Right lung (tissue), 5 donors: Measurements from ENCODE around the gene CDON. TPM values are rescaled to one million over a fixed set of nuclear protein-coding genes. Genes with fewer than 3 reads are reported as not detected.

ENCODE experiments used
- DNase-seq, 2 donors: peaks; one replicate each; pipeline ENCODE4 v3.0.0-alpha.2; 2013
- polyA plus RNA-seq, 5 donors: library from polyadenylated mRNA; unstranded; fragments of 120-200 nt; gene quantifications; one replicate each; pipeline versions ENCODE4 v1.2.1 to v1.2.3, GENCODE V29; 2013; ENCODE audit warnings: inconsistent platforms in 1 of 5, low replicate concordance in 1 of 5; ENCODE audit not compliant: insufficient read length in 5 of 5, insufficient read depth in 1 of 5

The CDON gene
- polyA plus RNA-seq, 5 donors = 8.2 to 13.6 (median 10.4) TPM

DNA sequence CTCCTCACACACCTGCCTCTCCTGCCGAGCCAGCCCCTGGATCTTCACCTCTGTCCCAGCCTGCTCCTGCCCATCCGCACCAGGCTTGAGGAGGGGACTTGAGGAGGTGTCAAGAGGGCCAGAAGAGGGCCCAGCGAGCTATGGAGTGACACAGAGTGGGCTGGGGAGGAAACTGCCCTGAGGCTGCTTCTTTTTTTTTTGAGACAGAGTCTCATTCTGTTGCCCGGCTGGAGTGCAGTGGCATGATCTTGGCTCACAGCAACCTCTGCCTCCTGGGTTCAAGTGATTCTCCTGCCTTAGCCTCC lies 21.9 kb upstream of the CDON start:
- DNase-seq = no peak

DNA sequence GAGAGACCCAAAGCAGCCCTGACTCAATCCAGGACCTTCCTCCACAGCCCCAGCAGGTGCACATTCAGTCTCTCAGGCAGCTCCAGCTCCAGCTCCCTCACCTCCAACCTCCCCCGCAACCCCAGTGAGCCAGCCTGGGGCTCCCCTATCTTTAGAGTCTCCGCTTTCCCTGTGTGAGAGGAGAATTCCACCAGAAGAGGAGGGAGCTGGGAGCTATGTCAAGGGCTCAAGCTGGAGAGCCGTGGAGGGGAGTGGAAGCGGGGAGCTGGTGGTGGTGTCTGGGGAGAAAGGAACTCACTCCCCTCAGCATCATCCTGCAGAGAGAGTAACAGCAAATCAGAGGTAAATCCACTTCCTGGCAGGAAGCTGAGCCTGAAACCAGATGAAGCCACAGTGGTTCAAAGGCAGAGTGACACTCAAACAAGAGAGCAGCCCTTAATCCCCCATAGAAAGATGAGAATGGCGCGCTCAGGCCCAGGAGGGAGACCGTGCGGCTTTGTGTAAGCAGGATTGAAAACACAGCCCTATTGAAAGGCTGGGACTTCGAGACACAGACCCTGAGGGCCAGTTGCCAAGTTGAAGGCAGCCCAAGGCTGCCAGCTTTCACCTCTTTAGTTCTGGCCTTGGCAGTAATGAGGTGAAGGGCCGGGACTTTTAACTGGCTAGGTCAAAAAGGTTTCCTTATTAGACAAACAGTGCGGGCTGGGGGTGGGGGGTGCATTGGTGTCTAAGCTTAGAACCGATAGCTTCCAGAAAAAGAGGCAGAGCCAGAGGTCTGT lies 21.4 kb upstream of the CDON start:
- no peak for DNase-seq

DNA sequence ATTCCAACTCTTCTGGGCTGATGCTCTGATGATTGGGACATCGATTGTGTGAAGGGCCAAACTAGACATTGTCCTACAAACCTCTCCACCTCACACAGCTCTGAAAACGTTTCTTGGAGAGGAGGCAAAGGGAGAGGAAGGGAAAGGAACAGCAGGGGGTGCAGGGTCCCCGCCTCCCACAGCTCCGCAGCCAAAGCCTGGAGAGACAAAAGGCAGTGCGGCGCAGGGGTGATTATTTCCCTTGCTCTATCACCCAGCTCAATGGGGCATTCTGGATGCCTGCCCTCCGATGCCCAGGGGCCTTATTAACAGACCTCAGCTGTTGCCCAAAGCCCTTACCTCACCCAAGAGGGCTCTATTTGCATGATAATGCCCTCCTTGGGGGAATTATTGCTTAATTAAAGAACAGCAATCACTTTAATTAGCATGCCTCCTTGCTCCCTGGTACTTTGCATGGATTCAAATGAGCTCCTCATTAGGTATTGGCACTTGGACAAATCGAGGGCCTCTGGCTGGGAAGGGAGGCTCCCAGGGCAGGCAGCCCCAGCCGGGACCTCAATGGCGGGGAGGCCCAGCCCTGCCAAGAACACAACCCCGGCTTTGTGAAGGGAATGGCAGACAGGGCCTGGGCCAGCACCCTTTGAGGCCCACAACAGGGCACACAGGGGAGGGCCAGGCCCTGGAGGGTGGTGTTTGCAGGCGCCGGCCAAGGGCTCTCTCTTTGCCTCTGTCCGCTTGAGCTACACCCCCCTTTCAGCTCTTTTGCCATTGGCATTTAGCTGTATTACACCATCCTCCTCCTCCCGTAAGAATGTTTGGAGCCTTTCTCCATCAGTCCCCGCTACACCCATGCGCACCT lies 19.8 kb upstream of the CDON start:
- no peak for DNase-seq

DNA sequence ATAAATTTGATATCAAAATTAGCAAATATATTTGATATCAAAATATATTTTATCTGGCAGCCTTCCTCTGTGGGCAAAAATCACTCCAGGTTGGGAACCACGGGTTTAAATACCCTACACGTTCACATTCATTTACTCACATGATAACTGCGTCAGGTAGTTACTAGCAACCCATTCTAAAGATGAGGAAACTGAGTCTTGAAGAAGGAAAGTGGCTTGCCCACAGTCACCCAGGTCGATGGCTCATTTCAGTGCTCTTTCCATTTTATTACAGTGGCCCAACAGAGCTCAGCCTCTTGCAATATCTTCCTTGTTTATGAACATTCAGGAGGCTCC lies 19.2 kb upstream of the CDON start:
- DNase-seq = no peak

DNA sequence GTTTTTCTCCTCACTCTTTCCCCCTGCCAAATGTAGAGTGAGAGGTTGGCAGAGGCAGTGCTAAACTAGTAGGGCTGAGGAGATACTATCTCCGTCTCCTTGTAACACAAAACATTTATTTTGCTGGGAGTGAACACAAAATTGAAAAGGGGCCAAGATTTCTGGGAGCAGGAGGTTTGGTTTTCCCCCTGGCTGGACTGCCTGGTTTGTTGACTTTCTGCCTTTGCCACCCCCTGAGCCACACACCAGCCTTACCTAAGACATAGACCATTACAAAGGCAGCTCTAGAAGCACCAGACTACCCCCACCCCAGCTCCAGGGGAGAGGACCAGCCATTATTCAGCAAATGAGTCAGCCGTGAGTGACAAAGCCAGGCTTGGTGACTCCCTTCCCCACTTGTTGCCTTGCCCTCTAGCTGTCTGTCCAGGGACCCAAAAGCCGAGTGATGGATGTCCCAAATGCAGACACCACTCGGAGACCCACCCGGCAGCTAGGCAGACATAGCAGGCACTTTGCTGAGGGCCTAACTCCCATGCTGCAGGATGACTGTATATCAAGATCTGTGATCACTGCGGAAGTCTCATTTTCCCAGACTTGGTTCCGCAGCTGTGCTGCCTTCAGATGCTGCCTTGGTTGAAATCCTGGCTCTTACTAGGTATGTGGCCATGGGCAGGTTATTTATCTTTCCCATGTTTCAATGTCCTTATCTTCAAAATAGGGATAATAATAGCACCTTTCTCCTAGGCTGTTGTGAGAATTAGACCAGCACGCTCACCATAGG lies 17.7 kb upstream of the CDON start:
- DNase-seq = no peak

DNA sequence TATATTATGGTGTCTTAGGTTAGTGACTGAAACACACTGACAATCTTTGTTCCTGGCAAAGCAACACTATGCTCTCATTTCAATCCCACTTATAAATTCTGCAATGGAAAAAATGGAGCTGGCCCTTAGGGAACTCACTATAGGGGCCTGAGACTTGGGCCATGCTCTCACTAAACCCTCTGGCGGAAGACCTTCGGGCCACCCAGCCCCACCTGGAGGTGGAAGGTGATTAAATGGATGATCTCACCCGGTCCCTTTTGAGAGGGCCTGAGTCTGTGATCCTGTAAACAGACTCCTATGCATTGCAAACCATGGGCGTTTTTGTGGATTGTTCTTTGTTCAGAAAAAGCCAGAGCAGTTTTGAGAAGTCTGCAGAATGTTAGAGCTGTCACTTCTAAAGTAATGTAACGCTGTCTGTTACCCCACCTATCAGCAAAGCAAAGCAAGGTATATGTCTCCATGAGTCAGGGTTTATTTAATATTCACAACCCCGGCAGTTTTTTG lies 17.0 kb upstream of the CDON start:
- DNase-seq = no peak

DNA sequence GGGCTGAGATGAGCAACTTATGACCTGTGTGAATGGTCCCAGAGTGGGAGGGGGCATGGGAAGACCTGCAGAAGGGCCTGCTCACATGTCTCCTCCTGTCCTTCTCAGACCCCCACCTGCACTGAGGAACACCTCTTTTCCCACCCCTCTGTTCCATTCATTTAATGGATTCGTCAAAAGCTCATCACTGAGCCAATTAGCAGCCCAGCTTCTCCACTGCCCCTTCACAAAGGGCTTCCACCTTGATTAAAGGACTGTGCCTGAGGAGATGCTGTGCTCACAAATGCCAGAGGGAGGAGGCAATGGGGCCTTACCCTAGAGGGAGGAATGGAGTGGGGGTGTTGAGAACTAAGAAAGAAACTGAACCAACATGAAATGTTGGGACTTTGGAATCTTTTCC lies 14.0 kb upstream of the CDON start:
- DNase-seq = no peak

DNA sequence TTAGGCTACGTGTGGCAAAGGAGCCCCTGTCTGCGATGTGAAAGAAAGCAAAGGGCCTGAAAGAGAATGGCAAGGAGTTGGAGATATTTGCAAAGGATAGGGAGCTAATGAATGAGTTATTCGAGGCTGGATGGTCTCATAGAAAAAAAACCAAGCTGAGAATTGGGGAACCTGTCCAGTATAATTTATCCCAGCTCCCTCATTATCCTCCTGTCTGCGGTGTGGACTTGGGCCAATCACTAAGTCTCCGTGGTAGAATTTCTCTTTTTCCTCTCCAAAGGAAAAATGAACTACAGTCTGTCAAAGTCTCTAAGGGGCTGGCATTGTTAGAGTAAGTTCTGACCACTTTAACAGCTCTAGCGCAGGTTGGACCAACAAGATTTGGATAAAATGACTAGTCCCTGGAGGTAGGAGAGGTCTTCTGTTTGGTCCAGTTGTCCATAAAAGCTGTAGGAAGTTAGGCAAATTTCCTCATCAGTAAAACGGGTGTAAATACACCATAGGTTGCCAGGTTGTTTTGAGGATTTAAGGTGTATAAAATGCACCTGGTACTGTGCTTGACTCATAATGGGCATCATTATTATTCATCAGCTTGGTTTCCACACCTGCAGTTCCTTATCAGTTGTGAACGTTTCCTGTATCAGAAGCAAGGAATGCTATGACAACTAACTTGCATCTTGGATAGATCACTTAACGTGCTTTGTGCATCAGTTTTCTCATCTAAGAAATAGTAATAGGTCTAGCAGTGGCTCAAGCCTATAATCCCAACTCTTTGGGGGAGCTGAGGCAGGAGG lies 10.3 kb upstream of the CDON start:
- DNase-seq = no peak

DNA sequence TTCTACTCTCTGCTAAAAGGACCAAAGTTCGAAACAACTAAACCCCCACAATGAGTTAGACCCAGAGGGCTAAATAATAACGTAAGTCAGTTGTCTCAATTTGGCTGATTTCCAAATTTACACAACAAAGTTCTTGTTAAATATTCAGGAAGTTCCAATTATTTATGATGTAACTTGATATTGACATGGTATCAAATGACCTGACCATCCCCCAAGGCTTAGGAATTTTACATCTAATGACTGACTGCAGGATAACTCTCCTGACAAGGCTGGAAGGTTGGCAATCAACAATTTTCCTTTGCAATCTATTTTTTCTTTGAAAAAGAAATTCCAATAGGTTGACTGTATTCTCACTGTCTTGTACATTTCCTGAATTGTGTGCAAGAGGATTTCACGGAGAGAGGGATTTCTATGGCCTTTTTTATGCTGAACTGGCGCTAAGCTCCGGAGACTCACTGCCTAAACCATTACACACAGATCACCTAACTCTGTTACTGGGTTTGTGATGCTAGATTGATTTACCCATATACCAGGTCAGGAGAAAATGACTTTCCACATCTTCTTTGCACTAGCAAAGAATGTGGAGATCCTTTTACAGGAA lies 9.6 kb upstream of the CDON start:
- no peak for DNase-seq

DNA sequence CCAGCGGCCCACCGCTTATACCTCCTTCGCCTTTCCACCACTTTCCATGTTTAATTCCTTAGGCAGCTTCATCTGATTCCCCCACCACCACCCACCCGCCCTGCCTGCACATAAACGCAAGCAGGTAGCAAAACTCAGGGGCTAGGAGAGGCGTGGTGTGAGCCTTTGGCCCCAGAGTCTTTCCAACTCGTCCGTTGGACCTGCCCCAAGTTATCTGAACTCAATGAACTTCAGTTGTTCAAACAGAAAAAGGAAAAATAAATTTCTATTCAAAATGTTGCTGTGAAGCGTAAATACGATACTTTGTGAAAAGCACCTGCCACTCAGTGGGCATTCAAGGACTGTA lies 814 bp upstream of the CDON start:
- DNase-seq = no peak

DNA sequence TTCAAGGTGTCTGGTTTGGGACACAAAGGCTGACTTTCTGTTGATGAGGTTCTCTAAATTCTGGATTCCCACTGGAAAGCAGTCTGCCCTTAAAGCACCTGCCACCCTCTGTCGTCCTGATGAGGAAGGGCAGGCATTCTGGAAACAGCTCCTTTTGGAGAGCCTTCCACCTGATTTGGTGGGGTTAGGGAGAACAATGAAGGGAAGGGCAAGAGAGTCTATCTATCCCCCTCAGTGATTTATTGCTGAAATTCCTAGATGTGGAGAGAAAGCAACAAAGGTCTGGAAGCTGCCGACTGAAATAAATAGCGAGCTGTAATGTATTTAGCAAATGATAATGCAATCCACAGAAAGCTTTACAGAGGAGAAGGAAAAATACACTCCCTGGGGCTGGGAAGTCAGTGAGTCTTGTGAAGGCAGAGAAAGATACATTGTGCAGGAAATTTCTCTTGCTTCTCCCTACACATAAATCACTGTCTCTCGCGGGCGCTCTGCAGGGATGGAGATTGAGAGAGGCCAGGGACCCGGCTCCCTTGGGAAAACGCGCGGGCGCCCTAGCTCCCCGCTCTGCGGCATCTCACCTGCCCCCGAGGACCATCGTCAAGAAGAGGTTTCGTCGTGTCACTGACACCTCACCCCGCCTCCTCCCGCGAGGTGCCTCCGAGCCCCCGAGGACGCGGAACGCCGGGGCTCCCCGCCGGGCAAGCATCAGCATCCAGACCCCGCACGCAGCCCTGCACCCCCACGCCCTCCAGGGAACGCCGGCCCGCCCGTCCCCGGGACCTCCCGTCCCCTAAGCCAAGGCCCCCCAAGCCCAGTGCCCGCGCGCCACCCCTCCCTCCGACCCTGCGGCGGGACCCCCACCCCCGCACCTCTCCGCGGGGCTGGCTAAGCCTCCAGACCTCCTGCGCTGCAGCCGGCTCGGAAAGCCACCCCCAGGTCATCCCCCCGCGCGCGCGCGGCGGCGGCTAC lies 673 bp downstream of the CDON start:
- DNase-seq = no peak

DNA sequence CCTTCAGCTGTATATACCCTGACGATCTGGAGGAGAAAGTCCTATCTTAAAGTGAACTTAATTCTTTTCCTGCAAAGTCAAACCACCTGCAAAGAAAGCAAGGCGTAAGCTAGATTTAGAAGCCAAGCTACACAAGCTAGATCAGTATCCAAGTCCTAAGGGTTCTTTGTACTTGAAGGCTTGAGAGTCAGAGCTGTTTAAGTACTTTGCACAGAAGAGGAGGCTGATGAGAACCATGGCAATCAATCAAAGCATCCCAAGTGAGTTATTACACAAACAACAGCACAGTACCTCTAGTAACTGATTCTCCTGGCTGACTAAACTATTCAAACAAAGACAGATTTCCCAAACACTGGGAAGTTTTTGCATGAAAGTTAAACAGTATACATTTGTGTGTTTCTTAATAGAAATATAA lies 1.9 kb downstream of the CDON start:
- DNase-seq = no peak

DNA sequence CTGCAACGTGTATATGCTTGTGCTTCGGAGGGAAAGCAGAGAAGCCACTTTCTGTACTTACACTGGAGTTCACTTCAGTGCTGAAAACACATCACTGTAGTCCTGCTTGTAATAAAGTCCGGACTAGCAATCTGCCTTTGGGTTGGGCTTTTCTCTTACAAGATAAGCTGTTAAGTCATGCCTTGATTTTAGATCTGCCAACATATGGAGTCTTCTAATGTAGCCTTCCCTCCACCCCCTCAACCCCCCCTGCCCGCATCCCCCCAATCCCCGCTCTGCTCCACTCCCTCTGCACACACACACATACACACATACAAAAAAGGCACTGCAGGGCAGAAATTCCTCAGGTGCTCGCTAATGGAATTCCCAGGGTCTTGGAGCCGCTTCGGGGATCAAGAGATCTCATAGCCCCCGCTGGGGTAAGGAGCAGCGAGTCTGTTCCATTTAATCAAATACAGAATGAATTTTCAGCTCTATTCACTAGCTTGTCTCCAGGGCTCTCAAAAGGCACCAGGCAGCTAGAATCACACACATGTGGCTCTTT lies 3.4 kb downstream of the CDON start:
- no peak for DNase-seq

DNA sequence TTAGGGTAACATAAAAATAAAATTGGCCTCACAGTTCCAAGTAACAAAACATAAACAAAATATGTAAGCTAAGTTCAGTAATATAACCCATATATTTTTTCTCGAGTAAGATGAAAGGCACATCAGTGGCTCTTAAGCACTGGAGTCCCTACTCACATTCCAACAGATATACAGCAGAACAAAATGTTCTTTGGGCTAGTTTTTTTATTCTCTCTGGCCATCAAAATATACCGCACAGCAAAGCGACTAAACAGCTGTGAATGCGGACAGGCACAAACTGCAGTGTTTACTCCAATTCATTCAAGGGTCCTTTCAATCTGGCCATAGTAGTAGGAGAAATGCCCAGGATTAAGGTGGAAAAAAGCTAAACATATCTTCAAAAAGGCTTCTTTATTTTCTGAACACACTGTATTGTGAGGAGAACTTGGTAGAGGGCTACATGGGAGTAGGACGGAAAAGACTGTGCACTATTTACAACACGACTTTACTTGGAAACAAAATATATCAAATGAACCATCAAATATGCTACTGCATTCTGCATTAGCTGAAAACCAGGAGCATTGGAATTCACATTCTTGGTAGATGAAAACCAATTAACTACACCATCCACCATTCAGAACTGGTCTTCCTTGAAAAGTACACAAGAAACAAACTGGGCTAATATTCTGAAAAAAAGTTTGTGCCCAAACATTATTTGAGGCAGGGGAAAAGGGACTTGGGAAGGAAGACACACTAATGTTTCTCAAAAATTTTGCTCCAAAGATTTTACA lies 4.4 kb downstream of the CDON start:
- no peak for DNase-seq

DNA sequence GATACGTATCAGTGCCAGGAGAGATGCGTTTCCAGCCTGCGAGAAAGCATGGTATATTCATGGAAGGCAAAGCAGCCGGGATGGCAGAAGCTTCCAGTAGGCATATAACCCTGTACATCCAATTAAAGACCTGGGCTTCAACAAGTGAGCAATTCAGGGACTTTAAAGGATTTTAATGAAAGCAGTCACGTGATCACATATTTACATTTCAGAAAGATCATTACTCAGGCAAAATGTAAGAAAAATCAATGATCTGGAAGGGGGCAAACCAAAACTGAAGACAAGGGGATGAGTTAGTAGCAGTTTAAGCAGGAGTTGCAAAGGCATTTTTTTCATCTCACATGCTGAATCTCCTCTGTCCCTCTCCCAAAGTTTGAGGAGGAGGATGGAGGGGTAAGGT lies 7.8 kb downstream of the CDON start:
- DNase-seq = no peak

DNA sequence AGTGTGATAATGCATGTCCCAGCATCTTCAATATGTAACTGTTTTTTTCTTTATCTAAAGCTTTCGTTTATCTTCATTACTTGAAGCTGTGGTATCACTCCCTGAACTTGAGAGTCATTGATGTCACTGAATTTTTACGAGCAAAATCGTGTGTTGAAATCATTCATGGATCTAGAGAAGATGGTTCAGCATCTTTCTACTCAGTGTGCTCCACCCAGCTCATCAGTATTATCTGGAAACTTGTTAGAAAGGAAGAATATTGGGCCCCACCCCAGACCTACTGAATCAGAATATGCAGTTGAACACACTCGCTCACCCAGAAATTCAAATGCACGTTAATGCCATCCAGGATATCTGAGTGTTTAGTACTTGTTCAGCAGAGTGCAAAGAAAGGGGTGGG lies 8.3 kb downstream of the CDON start:
- no peak for DNase-seq

DNA sequence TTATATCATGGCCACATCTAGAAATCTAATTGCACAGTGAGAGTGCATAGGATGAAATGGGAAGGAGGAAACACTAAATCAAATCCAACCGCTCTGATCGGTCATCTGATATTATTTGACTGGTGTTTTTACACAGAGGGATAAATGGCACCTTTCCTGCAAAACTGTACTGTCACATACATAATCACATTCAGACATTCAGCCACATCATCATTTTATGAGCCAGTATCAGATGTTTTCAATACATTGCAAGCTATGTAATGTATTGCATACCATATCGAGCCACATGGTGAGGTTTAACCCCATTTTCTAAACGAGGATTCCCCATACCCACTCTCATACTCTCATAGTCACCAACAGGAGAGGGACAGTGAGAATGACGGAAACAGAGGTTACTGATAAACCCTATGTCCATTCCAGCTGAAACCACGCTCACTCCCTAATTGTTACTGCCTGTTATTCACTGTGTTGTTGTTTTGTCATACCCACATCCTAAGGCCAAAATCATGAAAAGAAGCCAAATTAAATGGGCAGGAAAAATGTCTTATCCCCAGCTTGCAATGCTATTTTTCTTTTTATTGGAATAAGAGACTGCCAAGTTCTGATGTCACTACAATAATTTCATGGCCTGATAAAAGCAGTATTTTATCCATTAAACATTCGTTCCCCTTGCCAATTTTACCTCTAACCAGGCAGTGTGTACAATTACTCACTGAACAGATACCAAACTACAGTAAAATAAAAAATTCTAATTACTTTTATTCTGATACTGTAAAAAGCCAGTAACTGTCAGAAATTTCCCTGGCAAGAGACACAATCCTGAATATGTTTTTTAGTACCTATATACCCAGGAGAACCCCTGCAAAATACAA lies 9.0 kb downstream of the CDON start:
- DNase-seq = no peak

DNA sequence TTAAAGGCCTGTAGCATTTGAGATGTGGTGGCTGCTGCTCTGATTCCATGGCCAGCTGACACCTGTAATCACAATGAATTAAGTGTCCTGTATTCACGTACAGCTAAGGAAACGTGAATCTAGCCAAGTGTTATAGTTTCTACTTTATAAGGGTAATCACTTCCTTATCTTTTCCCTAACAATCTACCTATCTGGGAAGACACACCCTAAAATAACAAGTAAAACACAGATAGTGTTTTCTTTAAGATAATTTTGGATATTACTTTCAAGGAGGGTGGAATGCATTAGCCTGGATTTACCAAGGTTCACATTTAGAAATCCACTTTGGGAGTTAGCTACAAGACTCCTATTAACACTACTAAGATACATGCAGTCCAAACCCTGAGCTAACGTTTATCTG lies 11.5 kb downstream of the CDON start:
- no peak for DNase-seq
